B cell (primary cell): ENCODE measurements around the gene ZFAND5.

Source experiments
- EZH2 ChIP-seq: IDR thresholded peaks from 2 replicates; pipeline ENCODE4 v1.6.1; 2012; ENCODE audit warnings: borderline replicate concordance, low read depth, mild to moderate bottlenecking, moderate library complexity, low read length; ENCODE audit not compliant: insufficient read depth, poor library complexity, severe bottlenecking
- TF ChIP-seq, protein P1 (sequence below): fragments of 200-600 bp; IDR thresholded peaks from one replicate; pipeline ENCODE4 v1.8.0; 2022; ENCODE audit warnings: antibody characterized with exemption, mild to moderate bottlenecking

DNA sequence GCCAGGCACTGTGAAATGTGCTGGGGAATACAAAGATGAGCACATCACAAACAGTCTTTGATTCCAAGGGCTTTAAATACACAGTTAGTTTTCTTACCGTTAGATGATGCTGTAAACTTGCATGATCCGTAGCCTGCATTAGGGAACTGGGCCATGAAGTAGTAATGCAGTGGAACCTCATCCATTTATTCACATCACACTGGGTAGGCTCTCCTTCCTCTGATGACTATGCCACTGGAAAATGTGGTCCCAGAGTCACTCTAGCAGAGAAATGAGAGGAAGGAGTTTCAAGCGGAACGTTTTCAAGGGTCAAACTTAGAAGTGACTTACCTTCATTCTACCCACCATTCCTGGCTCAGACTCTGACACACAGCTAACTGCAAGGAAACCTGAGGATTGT, 26.4 kb downstream of the ZFAND5 start:
- TF ChIP-seq, protein P1, sequence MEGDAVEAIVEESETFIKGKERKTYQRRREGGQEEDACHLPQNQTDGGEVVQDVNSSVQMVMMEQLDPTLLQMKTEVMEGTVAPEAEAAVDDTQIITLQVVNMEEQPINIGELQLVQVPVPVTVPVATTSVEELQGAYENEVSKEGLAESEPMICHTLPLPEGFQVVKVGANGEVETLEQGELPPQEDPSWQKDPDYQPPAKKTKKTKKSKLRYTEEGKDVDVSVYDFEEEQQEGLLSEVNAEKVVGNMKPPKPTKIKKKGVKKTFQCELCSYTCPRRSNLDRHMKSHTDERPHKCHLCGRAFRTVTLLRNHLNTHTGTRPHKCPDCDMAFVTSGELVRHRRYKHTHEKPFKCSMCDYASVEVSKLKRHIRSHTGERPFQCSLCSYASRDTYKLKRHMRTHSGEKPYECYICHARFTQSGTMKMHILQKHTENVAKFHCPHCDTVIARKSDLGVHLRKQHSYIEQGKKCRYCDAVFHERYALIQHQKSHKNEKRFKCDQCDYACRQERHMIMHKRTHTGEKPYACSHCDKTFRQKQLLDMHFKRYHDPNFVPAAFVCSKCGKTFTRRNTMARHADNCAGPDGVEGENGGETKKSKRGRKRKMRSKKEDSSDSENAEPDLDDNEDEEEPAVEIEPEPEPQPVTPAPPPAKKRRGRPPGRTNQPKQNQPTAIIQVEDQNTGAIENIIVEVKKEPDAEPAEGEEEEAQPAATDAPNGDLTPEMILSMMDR, result no peak
- no peak for TF ChIP-seq EZH2
